SW480 (cell line): Measurements from ENCODE around the gene NBPF9.
"Not testable (repeated sequence)": the region's sequence is repeated elsewhere in the genome, so short reads cannot be mapped to it uniquely, and the experiment has no call there.

ENCODE experiments used
- DNase-seq: peaks from one replicate; pipeline ENCODE4 v3.0.0-alpha.2; 2016; ENCODE audit warnings: low spot score

NBPF9 gene

DNA sequence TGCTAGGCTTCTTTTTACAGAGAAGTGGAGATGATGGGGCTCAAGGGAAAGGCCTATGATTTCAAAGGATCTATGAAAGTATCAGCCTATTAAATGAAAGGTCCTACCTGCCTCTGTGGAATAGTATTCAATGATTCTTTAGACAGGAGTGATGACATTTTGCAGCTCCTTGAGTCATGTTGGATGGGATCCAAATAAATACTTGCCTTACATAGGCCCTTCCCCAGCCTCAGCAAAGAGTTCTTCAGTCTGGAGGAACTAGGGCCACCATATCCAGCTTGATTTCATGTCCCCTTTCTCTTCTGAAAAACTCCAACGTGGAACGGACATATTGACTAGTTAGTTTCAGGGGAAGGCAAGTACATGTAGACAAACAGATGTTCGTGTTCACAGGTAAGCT, 87.8 kb downstream of the NBPF9 start:
- DNase-seq = not testable (repeated sequence)

GRCh38 chr1:149013513-149013912, 89.8 kb downstream of the NBPF9 start:
- not testable (repeated sequence) for DNase-seq

DNA sequence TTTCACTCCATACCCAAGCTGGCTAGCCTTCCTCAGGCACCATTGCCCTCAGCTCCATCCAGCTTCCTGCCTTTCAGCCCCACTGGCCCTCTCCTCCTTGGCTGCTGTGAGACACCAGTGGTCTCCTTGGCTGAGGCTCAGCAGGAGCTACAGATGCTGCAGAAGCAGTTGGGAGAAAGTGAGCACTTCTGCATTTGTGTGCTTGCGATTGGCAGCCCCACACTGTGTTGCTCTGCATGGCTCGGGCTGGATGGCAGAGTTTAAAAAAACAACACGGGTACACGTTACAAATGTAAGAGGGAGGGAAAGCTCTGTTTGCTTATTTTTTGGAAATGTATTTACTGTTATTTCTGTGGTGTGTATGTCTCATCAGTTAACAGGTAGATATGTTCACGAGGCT, 90.8 kb downstream of the NBPF9 start:
- DNase-seq = not testable (repeated sequence)

DNA sequence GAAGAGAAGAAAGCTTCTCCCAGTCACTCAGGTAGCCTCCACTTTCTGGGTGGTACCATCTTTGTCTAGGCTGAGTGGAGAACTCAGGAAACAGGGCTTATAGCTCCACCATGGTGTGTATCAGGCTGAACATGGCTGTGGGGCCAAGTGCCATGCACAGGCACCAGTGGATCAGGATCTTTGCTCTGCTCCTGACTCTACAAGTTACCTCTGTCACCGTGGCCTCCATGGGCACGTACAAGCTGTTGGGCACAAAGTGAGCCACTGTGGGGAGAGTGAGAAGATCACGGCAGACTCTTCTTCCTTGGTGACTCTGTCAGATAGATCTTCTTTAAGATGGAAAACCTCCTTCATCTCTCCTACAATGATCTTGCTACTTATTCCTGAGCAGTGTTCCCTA, 93.6 kb downstream of the NBPF9 start:
- not testable (repeated sequence) for DNase-seq

DNA sequence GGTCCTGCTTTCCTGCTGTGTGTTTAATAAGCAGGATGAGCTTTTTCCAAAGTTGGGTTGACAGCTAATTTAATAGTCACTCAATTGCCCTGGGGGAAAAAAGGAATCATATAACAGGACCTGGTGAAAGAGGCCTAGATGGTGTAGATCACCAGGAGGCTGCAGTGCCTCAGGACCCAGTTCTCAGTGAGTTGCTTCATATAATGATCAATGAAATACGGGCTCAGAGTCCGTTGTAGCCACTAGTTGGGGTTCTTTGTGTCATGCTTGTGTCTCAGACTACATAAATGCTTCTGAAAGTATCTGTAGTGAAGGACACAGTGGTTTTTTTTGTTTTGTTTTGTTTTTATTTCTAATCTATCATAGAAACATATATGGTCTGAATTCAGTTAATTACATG, 94.6 kb downstream of the NBPF9 start:
- not testable (repeated sequence) for DNase-seq

GRCh38 chr1:149008326-149008725, 95.0 kb downstream of the NBPF9 start:
- DNase-seq = not testable (repeated sequence)
